Fibroblast of lung (primary cell): ENCODE data around the gene CRIP2.

Source experiments
- EZH2 ChIP-seq: IDR thresholded peaks from 2 replicates; pipeline ENCODE4 v1.5.1; 2012; ENCODE audit warnings: low read length, control low read depth, mild to moderate bottlenecking; ENCODE audit errors: missing control alignments
- TF ChIP-seq, protein P1 (sequence below), 2 donors: IDR thresholded peaks in 1 of 2; conservative IDR thresholded peaks in 1 of 2; 1 replicate in 1 of 2; 2 replicates in 1 of 2; pipeline ENCODE4 v1.5.1; 2011 to 2012; ENCODE audit warnings: low read length in 2 of 2, control low read depth in 1 of 2, inconsistent platforms in 1 of 2, low read depth in 1 of 2, mild to moderate bottlenecking in 1 of 2

DNA sequence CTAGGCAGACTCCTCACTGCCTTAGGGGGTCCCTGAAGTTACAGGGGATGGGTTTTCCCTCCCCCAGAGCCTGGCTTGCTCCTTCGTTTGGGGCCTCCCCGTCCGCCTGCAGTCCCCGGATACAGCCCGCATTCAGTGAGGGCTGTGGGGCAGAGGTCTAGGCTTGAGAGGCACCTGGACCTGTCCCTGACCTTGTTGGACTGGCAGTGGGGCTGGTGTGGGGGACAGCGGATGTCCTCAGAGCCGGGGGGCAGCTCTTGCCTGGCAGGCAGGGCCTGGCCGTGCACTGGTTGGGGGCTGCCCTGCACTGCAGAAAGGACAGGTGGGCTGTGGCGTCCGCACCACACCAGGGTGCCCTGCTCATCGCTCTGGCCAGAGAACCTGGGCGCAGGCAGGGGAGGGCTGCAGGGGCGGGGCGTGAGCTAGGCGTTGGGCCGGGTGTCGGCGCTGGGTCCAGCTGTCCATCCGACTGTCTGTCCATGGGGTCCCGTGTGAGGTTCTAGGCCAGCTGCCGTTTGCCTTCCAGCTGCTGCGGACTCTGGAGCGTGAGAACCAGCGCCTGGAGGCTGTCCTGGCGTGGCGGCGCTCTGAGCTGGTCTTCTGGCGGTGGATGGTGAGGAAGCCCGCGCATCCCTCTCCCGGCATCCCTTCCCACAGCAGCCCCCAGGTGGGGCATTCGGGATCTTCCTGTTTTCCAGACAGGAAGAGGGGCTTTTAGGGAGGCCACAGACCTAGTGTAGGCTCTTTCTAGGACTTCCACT is 22.4 kb downstream of the CRIP2 start:
- TF ChIP-seq, protein P1, sequence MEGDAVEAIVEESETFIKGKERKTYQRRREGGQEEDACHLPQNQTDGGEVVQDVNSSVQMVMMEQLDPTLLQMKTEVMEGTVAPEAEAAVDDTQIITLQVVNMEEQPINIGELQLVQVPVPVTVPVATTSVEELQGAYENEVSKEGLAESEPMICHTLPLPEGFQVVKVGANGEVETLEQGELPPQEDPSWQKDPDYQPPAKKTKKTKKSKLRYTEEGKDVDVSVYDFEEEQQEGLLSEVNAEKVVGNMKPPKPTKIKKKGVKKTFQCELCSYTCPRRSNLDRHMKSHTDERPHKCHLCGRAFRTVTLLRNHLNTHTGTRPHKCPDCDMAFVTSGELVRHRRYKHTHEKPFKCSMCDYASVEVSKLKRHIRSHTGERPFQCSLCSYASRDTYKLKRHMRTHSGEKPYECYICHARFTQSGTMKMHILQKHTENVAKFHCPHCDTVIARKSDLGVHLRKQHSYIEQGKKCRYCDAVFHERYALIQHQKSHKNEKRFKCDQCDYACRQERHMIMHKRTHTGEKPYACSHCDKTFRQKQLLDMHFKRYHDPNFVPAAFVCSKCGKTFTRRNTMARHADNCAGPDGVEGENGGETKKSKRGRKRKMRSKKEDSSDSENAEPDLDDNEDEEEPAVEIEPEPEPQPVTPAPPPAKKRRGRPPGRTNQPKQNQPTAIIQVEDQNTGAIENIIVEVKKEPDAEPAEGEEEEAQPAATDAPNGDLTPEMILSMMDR (conservative IDR thresholded peaks at IDR 0.05 in 1 of 2, IDR thresholded peaks at IDR 0.05 in 1 of 2; ENCODE audit: low read depth in 1 of 2, low read length in 2 of 2): no peak
- TF ChIP-seq EZH2: no peak
